ENCODE data around the gene DUSP6. TPM values are rescaled to one million over a fixed set of nuclear protein-coding genes. Genes with fewer than 3 reads are reported as not detected.

Gene DUSP6
- total and polyA plus RNA-seq, 2 of the 13 experiments (the other 11 are each of a cell fraction or from before 2014, with no cell fraction given), result 40.9 to 161 TPM

DNA sequence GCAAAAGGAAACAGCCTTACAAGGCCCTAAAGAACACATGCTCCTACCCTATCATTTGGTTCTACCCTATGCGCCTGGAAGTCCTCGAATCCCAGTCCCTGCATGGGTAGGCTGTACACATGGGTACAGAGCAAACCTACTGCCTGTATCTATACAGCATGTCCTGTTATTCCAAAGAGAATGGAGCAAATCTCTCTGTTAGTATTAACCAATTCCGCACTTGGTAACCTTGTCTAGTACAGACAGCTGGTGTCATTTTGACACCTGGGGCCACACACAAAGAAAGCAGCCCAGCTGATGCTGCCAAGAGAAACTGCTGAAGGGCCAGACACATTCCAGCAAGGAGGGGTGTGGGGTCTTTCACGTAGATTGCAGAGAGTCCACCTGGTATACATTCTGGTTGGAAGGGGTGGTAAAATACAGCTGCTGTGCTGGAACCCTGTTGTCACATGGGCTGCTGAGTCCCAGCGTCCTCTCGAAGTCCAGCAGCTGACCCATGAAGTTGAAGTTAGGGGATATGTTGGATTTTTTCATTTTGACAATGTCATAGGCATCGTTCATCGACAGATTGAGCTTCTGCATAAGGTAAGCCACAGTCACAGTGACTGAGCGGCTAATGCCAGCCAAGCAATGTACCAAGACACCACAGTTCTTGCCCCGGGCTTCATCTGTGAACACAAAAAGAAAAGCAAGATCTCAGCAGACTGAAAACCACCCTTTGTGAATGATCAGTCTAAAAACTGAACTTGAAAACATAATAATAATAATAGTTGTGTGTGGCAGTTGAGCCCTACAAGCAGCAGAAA lies 3.2 kb downstream of the DUSP6 start (continued):
- 0 out of 2 replicates have a peak, but pooled peaks have one; percentile 18 for TF ChIP-seq KDM5A (IDR thresholded peaks at IDR 0.05; ENCODE audit: borderline replicate concordance, low read length)
- peak; percentile 36; the same call in 1 of the 2 replicates for TF ChIP-seq TAF1 (CRISPR knock-in tag; IDR thresholded peaks at IDR 0.05)
- TF ChIP-seq, protein P1, sequence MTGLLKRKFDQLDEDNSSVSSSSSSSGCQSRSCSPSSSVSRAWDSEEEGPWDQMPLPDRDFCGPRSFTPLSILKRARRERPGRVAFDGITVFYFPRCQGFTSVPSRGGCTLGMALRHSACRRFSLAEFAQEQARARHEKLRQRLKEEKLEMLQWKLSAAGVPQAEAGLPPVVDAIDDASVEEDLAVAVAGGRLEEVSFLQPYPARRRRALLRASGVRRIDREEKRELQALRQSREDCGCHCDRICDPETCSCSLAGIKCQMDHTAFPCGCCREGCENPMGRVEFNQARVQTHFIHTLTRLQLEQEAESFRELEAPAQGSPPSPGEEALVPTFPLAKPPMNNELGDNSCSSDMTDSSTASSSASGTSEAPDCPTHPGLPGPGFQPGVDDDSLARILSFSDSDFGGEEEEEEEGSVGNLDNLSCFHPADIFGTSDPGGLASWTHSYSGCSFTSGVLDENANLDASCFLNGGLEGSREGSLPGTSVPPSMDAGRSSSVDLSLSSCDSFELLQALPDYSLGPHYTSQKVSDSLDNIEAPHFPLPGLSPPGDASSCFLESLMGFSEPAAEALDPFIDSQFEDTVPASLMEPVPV (CRISPR knock-in tag; IDR thresholded peaks at IDR 0.05), result no peak
- no peak for TF ChIP-seq ARHGAP35 (CRISPR knock-in tag; IDR thresholded peaks at IDR 0.05; ENCODE audit: borderline replicate concordance)
- no peak for TF ChIP-seq NR2F6 (IDR thresholded peaks at IDR 0.05)
- no peak for TF ChIP-seq NR2F6 (CRISPR knock-in tag; IDR thresholded peaks at IDR 0.05)
- TF ChIP-seq FOXK1 (CRISPR knock-in tag; IDR thresholded peaks at IDR 0.05; ENCODE audit: borderline replicate concordance, low read depth), result no peak
- TF ChIP-seq MBD4 (IDR thresholded peaks at IDR 0.05; ENCODE audit: borderline replicate concordance, low read length), result no peak
- TF ChIP-seq, protein P2, sequence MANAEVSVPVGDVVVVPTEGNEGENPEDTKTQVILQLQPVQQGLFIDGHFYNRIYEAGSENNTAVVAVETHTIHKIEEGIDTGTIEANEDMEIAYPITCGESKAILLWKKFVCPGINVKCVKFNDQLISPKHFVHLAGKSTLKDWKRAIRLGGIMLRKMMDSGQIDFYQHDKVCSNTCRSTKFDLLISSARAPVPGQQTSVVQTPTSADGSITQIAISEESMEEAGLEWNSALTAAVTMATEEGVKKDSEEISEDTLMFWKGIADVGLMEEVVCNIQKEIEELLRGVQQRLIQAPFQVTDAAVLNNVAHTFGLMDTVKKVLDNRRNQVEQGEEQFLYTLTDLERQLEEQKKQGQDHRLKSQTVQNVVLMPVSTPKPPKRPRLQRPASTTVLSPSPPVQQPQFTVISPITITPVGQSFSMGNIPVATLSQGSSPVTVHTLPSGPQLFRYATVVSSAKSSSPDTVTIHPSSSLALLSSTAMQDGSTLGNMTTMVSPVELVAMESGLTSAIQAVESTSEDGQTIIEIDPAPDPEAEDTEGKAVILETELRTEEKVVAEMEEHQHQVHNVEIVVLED (CRISPR knock-in tag; IDR thresholded peaks at IDR 0.05; ENCODE audit: borderline replicate concordance), result no peak
- TF ChIP-seq, protein P3, sequence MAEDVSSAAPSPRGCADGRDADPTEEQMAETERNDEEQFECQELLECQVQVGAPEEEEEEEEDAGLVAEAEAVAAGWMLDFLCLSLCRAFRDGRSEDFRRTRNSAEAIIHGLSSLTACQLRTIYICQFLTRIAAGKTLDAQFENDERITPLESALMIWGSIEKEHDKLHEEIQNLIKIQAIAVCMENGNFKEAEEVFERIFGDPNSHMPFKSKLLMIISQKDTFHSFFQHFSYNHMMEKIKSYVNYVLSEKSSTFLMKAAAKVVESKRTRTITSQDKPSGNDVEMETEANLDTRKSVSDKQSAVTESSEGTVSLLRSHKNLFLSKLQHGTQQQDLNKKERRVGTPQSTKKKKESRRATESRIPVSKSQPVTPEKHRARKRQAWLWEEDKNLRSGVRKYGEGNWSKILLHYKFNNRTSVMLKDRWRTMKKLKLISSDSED (CRISPR knock-in tag; IDR thresholded peaks at IDR 0.05), result no peak
- TF ChIP-seq, protein P4, sequence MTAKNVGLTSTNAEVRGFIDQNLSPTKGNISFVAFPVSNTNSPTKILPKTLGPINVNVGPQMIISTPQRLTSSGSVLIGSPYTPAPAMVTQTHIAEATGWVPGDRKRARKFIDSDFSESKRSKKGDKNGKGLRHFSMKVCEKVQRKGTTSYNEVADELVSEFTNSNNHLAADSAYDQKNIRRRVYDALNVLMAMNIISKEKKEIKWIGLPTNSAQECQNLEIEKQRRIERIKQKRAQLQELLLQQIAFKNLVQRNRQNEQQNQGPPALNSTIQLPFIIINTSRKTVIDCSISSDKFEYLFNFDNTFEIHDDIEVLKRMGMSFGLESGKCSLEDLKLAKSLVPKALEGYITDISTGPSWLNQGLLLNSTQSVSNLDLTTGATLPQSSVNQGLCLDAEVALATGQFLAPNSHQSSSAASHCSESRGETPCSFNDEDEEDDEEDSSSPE (CRISPR knock-in tag; IDR thresholded peaks at IDR 0.05), result no peak
- TF ChIP-seq, protein P5, sequence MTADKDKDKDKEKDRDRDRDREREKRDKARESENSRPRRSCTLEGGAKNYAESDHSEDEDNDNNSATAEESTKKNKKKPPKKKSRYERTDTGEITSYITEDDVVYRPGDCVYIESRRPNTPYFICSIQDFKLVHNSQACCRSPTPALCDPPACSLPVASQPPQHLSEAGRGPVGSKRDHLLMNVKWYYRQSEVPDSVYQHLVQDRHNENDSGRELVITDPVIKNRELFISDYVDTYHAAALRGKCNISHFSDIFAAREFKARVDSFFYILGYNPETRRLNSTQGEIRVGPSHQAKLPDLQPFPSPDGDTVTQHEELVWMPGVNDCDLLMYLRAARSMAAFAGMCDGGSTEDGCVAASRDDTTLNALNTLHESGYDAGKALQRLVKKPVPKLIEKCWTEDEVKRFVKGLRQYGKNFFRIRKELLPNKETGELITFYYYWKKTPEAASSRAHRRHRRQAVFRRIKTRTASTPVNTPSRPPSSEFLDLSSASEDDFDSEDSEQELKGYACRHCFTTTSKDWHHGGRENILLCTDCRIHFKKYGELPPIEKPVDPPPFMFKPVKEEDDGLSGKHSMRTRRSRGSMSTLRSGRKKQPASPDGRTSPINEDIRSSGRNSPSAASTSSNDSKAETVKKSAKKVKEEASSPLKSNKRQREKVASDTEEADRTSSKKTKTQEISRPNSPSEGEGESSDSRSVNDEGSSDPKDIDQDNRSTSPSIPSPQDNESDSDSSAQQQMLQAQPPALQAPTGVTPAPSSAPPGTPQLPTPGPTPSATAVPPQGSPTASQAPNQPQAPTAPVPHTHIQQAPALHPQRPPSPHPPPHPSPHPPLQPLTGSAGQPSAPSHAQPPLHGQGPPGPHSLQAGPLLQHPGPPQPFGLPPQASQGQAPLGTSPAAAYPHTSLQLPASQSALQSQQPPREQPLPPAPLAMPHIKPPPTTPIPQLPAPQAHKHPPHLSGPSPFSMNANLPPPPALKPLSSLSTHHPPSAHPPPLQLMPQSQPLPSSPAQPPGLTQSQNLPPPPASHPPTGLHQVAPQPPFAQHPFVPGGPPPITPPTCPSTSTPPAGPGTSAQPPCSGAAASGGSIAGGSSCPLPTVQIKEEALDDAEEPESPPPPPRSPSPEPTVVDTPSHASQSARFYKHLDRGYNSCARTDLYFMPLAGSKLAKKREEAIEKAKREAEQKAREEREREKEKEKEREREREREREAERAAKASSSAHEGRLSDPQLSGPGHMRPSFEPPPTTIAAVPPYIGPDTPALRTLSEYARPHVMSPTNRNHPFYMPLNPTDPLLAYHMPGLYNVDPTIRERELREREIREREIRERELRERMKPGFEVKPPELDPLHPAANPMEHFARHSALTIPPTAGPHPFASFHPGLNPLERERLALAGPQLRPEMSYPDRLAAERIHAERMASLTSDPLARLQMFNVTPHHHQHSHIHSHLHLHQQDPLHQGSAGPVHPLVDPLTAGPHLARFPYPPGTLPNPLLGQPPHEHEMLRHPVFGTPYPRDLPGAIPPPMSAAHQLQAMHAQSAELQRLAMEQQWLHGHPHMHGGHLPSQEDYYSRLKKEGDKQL (CRISPR knock-in tag; IDR thresholded peaks at IDR 0.05; ENCODE audit: low read depth), result no peak
- TF ChIP-seq SRF (IDR thresholded peaks at IDR 0.05; ENCODE audit: low read depth, low read length), result no peak
